GM21825 (cell line): Measurements from ENCODE around the gene DRAXIN.
A peak's percentile ranks its signal among the peaks of the same experiment; 100 is the strongest.

Experiments
- ATAC-seq: cut with Tn5 transposase; IDR thresholded peaks from one replicate; pipeline ENCODE4 v1.9.1; 2021; ENCODE audit warnings: mild to moderate bottlenecking, moderate library complexity; ENCODE audit not compliant: unreplicated experiment

DRAXIN gene

GRCh38 chr1:11654939-11655808, 36.3 kb upstream of the DRAXIN start:
- peak; percentile 10 for ATAC-seq

- ATAC-seq, result no peak
These were observed 33.9 kb upstream of the DRAXIN start for GRCh38 chr1:11657654-11658053.

- no peak for ATAC-seq
These were observed 33.0 kb upstream of the DRAXIN start for GRCh38 chr1:11658542-11658941.

- no peak for ATAC-seq
These were observed 31.8 kb upstream of the DRAXIN start for GRCh38 chr1:11659748-11660147.

GRCh38 chr1:11661103-11661502, 30.4 kb upstream of the DRAXIN start:
- no peak for ATAC-seq

GRCh38 chr1:11664336-11665065, 27.0 kb upstream of the DRAXIN start:
- peak; percentile 39 for ATAC-seq

- no peak for ATAC-seq
These were observed 23.0 kb upstream of the DRAXIN start for GRCh38 chr1:11668516-11668915.

- no peak for ATAC-seq
These were observed 20.8 kb upstream of the DRAXIN start for GRCh38 chr1:11670747-11671146.

- ATAC-seq, result no peak
These were observed 20.3 kb upstream of the DRAXIN start for GRCh38 chr1:11671205-11671543.

- no peak for ATAC-seq
These were observed 19.8 kb upstream of the DRAXIN start for GRCh38 chr1:11671544-11672286.

- no peak for ATAC-seq
These were observed 18.3 kb upstream of the DRAXIN start for GRCh38 chr1:11673089-11673769.

GRCh38 chr1:11674488-11674887, 17.0 kb upstream of the DRAXIN start:
- ATAC-seq, result no peak

GRCh38 chr1:11675325-11675724, 16.2 kb upstream of the DRAXIN start:
- no peak for ATAC-seq

- no peak for ATAC-seq
These were observed 15.0 kb upstream of the DRAXIN start for GRCh38 chr1:11676386-11677103.

- no peak for ATAC-seq
These were observed 13.1 kb upstream of the DRAXIN start for GRCh38 chr1:11678442-11678841.

GRCh38 chr1:11680270-11681070, 11.0 kb upstream of the DRAXIN start:
- peak; percentile 17 for ATAC-seq

- peak; percentile 76 for ATAC-seq
These were observed 10.3 kb upstream of the DRAXIN start, which contains the start of gene MAD2L2 for GRCh38 chr1:11681071-11681771. TSS of gene MAD2L2 (minus strand) at chr1:11681148. CDS start at chr1:11680601, 547 bp downstream.

- ATAC-seq, result no peak
These were observed 9.2 kb upstream of the DRAXIN start for GRCh38 chr1:11682287-11682771.

GRCh38 chr1:11682799-11683198, 8.7 kb upstream of the DRAXIN start:
- no peak for ATAC-seq
